Right lobe of liver (tissue), 6 donors: ENCODE data around the gene DENND2C. TPM values are rescaled to one million over a fixed set of nuclear protein-coding genes. Genes with fewer than 3 reads are reported as not detected.

Source experiments
- ATAC-seq, 4 donors: fragments of 200-7000 bp; cut with Tn5 transposase; one replicate each; pipeline ENCODE4 v1.9.1; 2020; ENCODE audit warnings: mild to moderate bottlenecking in 4 of 4, moderate library complexity in 4 of 4
- DNase-seq, 3 donors: peaks; one replicate each; pipeline ENCODE4 v3.0.0-alpha.2; 2020
- H3K27ac ChIP-seq, 3 donors: fragments of 200-600 bp; one replicate each; pipeline ENCODE4 v1.8.0; 2022
- H3K27me3 ChIP-seq, 2 donors: fragments of 200-600 bp; one replicate each; pipeline ENCODE4 v1.8.0; 2022
- H3K36me3 ChIP-seq, 4 donors: fragments of 200-600 bp; sonication (generic) in 1 of 4; one replicate each; pipeline versions ENCODE4 v1.5.1 to v1.8.0; 2017 to 2022; ENCODE audit warnings: control low read depth in 1 of 4
- H3K4me1 ChIP-seq, 4 donors: fragments of 200-600 bp; sonication (generic) in 1 of 4; one replicate each; pipeline versions ENCODE4 v1.5.1 to v1.8.0; 2017 to 2022; ENCODE audit warnings: control low read depth in 1 of 4
- H3K4me3 ChIP-seq, 3 donors: fragments of 200-600 bp; one replicate each; pipeline ENCODE4 v1.8.0; 2022
- H3K9me3 ChIP-seq, 4 donors: fragments of 200-600 bp; sonication (generic) in 1 of 4; one replicate each; pipeline versions ENCODE4 v1.5.1 to v1.8.0; 2017 to 2022; ENCODE audit warnings: control low read depth in 1 of 4
- CTCF ChIP-seq, 4 donors: fragments of 200-600 bp in 3 of 4; fragments of 450-650 bp in 1 of 4; IDR thresholded peaks; one replicate each; pipeline versions ENCODE4 v1.5.1 to v1.8.0; 2016 to 2022; ENCODE audit warnings: antibody characterized with exemption in 4 of 4, mild to moderate bottlenecking in 2 of 4
- POLR2A ChIP-seq: fragments of 450-650 bp; IDR thresholded peaks from one replicate; pipeline ENCODE4 v1.6.1; 2017; ENCODE audit warnings: antibody characterized with exemption, mild to moderate bottlenecking
- WGBS: methylation state at CpG from one replicate; pipeline ENCODE4 v1.1.6; 2018; ENCODE audit warnings: low coverage, low lambda C conversion rate; ENCODE audit not compliant: insufficient coverage; ENCODE audit errors: missing lambda C conversion rate; 5-methylcytosine and 5-hydroxymethylcytosine counted together
- intact Hi-C, 2 donors: fragments of 100-400 bp; cut with DNase I; formaldehyde crosslinking; loops; one replicate each; pipeline versions ENCODE4 v1.11.2 to v1.14.1; 2022
- total RNA-seq, 6 experiments: library from RNA; depleted of rRNA in 2 of 6; stranded (reverse); fragments of >200 nt in 2 of 6; fragmentation: NEBNext Ultra II Directional in 3 of 6; extraction: Animal tissue kit (Norgen Biotek cat#: 25700) in 3 of 6; gene quantifications; one replicate each; pipeline versions ENCODE4 v1.1.0 to v1.2.4, GENCODE V29; 2016 to 2023
- donor health status: DM: no; HTN: yes; CAD: no.
- donor health status: DM: no; HTN: no; CAD: no.
- donor health status: DM: no; HTN: no; CAD: no.
- donor health status: DM: no; HTN: yes; CAD: no.
- donor health status: DM: no; HTN: yes; CAD: no.

Gene DENND2C
- total RNA-seq, 6 experiments from 2014 or later = 2.5 to 5.1 (median 4.4) TPM

- H3K4me1 ChIP-seq = peaks cover 0 to 19% (median 2%) of the 10 kb centered on the region in 4 donors
- no peak overlapping the region for H3K27ac ChIP-seq
- 58% methylated on average over 4 of the region's 4 CpGs for WGBS
- no peaks in the 10 kb centered on the region for H3K36me3 ChIP-seq
- DNase-seq (no peak), ATAC-seq (peak in 3 of 4 donors; percentile 28 to 33 (median 29))
- H3K9me3 ChIP-seq = no peaks in the 10 kb centered on the region
- intact Hi-C loops = no loop called here
- TF ChIP-seq POLR2A = no peak
- no peak for TF ChIP-seq CTCF (IDR thresholded peaks at IDR 0.05)
- no peaks in the 10 kb centered on the region for H3K27me3 ChIP-seq
- no peak overlapping the region for H3K4me3 ChIP-seq
Observed at GRCh38 chr1:114700036-114700600, 30.3 kb upstream of the DENND2C start.

GRCh38 chr1:114696810-114697209, 27.0 kb upstream of the DENND2C start:
- peak in 3 of 4 donors; percentile 39 to 60 (median 57) for ATAC-seq
- Histone ChIP-seq H3K27ac (no peak overlapping the region), H3K9me3 (no peaks in the 10 kb centered on the region), H3K27me3 (no peaks in the 10 kb centered on the region), H3K4me3 (no peak overlapping the region), H3K4me1 (peaks cover 0 to 13% (median 2%) of the 10 kb centered on the region in 4 donors), H3K36me3 (no peaks in the 10 kb centered on the region)
- DNase-seq = no peak
- intact Hi-C loops = no loop called here
- TF ChIP-seq POLR2A = no peak

GRCh38 chr1:114695430-114696058, 25.7 kb upstream of the DENND2C start, which contains the start of gene AMPD1:
AMPD1 (minus strand) TSS chr1:114695546; CDS start chr1:114695471, 75 bp downstream.
- Histone ChIP-seq H3K4me3 (no peak within 1 kb of the TSS), H3K9me3 (no peaks in the 10 kb centered on the region), H3K27ac (no peak within 1 kb of the TSS), H3K36me3 (no peaks in the 10 kb centered on the region), H3K4me1 (peaks cover 0 to 12% (median 2%) of the 10 kb centered on the region in 4 donors), H3K27me3 (no peaks in the 10 kb centered on the region)
- no peak for DNase-seq
- TF ChIP-seq CTCF (IDR thresholded peaks at IDR 0.05) = no peak
- TF ChIP-seq POLR2A = no peak
- intact Hi-C loops = no loop called here
- no peak for ATAC-seq
- WGBS = 93% methylated on average over 6 of the region's 6 CpGs

- Histone ChIP-seq H3K4me3 (no peak overlapping the region), H3K27me3 (no peaks in the 10 kb centered on the region), H3K27ac (no peak overlapping the region), H3K9me3 (no peaks in the 10 kb centered on the region), H3K4me1 (peaks cover 0 to 12% (median 2%) of the 10 kb centered on the region in 4 donors), H3K36me3 (no peaks in the 10 kb centered on the region)
- no peak for DNase-seq
- TF ChIP-seq CTCF (IDR thresholded peaks at IDR 0.05) (no peak), POLR2A (no peak)
- 83% methylated on average over 8 of the region's 9 CpGs for WGBS
- no peak for ATAC-seq
- intact Hi-C loops = no loop called here
Observed at GRCh38 chr1:114694540-114695310, 24.9 kb upstream of the DENND2C start.

- Histone ChIP-seq H3K27me3 (no peaks in the 10 kb centered on the region), H3K9me3 (no peaks in the 10 kb centered on the region), H3K27ac (no peak overlapping the region), H3K36me3 (no peaks in the 10 kb centered on the region), H3K4me1 (peaks cover 0 to 12% (median 2%) of the 10 kb centered on the region in 4 donors), H3K4me3 (no peak overlapping the region)
- TF ChIP-seq CTCF (IDR thresholded peaks at IDR 0.05) = no peak
- TF ChIP-seq POLR2A = no peak
- DNase-seq (no peak), ATAC-seq (no peak)
- WGBS = 78% methylated on average over 3 of the region's 3 CpGs
- intact Hi-C loops = no loop called here
Observed at GRCh38 chr1:114692947-114693346, 23.1 kb upstream of the DENND2C start.
